Uterus (tissue), 2 donors: ENCODE measurements around the gene ORAI3.

Experiments used
- POLR2A ChIP-seq, 2 donors: fragments of 450-650 bp; IDR thresholded peaks; one replicate each; pipeline ENCODE4 v1.6.1; 2016; ENCODE audit warnings: antibody characterized with exemption in 2 of 2, mild to moderate bottlenecking in 1 of 2, moderate library complexity in 1 of 2
- TF ChIP-seq, protein P1 (sequence below), 4 experiments: fragments of 200-600 bp in 2 of 4; fragments of 450-650 bp in 2 of 4; sonication (generic) in 2 of 4; IDR thresholded peaks; one replicate each; pipeline ENCODE4 v1.5.1; 2016 to 2019; ENCODE audit warnings: antibody characterized with exemption in 4 of 4, mild to moderate bottlenecking in 2 of 4, moderate library complexity in 1 of 4

DNA sequence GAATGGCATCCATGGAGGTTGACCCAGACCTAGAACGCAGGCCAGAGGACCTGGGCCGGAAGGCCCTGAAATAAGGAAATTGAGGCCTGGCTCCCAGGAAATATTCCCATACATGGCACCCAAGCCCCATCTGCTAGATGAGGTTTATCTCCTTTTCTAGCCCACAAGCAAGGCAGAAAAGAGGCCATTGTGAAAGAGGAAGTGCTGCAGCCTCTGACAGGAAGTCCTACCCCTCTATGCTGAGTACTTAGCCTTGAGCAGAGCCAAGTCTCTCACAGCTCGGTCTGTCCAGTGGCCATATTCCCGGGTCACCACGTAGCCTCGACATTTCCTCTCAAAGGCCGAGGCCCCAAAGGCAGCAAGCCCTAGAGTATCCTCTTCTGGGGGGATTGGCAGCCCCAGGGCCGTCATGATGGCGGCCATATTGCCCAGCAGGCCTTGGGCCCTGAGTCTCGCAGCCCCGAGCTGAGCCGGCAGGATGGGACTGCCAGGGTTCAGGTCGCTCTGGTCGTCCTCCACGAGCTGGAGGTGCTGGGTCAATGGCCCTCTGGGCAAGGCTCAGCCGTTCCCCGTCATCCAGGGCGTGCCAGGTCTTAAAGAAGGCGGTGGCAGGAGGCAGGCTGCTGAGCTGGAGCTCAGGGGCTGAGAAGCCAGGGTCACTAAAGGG is 44.6 kb upstream of the ORAI3 start:
- TF ChIP-seq, protein P1, sequence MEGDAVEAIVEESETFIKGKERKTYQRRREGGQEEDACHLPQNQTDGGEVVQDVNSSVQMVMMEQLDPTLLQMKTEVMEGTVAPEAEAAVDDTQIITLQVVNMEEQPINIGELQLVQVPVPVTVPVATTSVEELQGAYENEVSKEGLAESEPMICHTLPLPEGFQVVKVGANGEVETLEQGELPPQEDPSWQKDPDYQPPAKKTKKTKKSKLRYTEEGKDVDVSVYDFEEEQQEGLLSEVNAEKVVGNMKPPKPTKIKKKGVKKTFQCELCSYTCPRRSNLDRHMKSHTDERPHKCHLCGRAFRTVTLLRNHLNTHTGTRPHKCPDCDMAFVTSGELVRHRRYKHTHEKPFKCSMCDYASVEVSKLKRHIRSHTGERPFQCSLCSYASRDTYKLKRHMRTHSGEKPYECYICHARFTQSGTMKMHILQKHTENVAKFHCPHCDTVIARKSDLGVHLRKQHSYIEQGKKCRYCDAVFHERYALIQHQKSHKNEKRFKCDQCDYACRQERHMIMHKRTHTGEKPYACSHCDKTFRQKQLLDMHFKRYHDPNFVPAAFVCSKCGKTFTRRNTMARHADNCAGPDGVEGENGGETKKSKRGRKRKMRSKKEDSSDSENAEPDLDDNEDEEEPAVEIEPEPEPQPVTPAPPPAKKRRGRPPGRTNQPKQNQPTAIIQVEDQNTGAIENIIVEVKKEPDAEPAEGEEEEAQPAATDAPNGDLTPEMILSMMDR (IDR thresholded peaks at IDR 0.05): no peak
- TF ChIP-seq POLR2A (IDR thresholded peaks at IDR 0.05): no peak
